H1 (cell line): ENCODE measurements around the gene LHFPL3. TPM values are rescaled to one million over a fixed set of nuclear protein-coding genes. Genes with fewer than 3 reads are reported as not detected.

Experiments
- CTCF ChIA-PET: fragments of 300-600 bp; sonication (Branson Sonifier 250); formaldehyde crosslinking; loops from one replicate; lab custom pipeline; 2021; ENCODE audit not compliant: partially characterized antibody; lab: Charles Lee
- POLR2A ChIA-PET: fragments of 300-600 bp; sonication (Branson Sonifier 250); formaldehyde crosslinking; loops from one replicate; lab custom pipeline; 2021; ENCODE audit warnings: inconsistent platforms; ENCODE audit not compliant: partially characterized antibody; lab: Charles Lee
- DNase-seq, 2 experiments: peaks; one replicate each; pipeline versions ENCODE4 v3.0.0 to v3.0.0-alpha.2; 2010 to 2022; ENCODE audit warnings: low spot score in 2 of 2, low read depth in 1 of 2, mixed read lengths in 1 of 2
- FAIRE-seq: peaks from 2 replicates; lab custom pipeline; 2011; peaks lifted over from hg19 to GRCh38; lab: Jason Lieb, UNC
- H2AFZ ChIP-seq: 2 replicates; pipeline ENCODE4 v1.8.1; 2012; ENCODE audit warnings: low read length, inconsistent platforms
- H2AK5ac ChIP-seq: 2 replicates; pipeline ENCODE4 v1.6.1; 2013; ENCODE audit warnings: low read depth, low read length
- H2BK120ac ChIP-seq: replicated peaks from 2 replicates; pipeline ENCODE3; 2013; ENCODE audit warnings: low read depth, low read length, inconsistent platforms
- H2BK12ac ChIP-seq: 2 replicates; pipeline ENCODE4 v1.6.1; 2013; ENCODE audit warnings: low read depth, low read length
- H2BK15ac ChIP-seq: 2 replicates; pipeline ENCODE4 v1.6.1; 2013; ENCODE audit warnings: low read length
- H2BK20ac ChIP-seq: 2 replicates; pipeline ENCODE4 v1.6.1; 2013; ENCODE audit warnings: low read length
- H2BK5ac ChIP-seq: 2 replicates; pipeline ENCODE4 v1.6.1; 2013; ENCODE audit warnings: low read depth, low read length
- H3K14ac ChIP-seq: 2 replicates; pipeline ENCODE4 v1.6.1; 2013; ENCODE audit warnings: inconsistent platforms; ENCODE audit not compliant: insufficient read length
- H3K18ac ChIP-seq: 2 replicates; pipeline ENCODE4 v1.6.1; 2013; ENCODE audit warnings: low read length; ENCODE audit errors: extremely low read depth
- H3K23ac ChIP-seq: 2 replicates; pipeline ENCODE4 v1.6.1; 2013; ENCODE audit warnings: inconsistent platforms; ENCODE audit not compliant: insufficient read length
- H3K23me2 ChIP-seq: 2 replicates; pipeline ENCODE4 v1.6.1; 2013; ENCODE audit warnings: low read depth, low read length
- H3K27ac ChIP-seq: 2 replicates; pipeline ENCODE4 v1.6.1; 2011; ENCODE audit warnings: low read depth, low read length, inconsistent platforms
- H3K27me3 ChIP-seq, 4 experiments: replicated peaks in 1 of 4; 1 replicate in 1 of 4; 2 replicates in 3 of 4; pipeline versions ENCODE4 v1.6.1 to v1.8.1; 2011 to 2013; ENCODE audit warnings: low read length in 3 of 4, mild to moderate bottlenecking in 3 of 4, inconsistent platforms in 2 of 4, mixed read lengths in 2 of 4, moderate library complexity in 1 of 4; ENCODE audit not compliant: control insufficient read depth in 3 of 4, insufficient read depth in 3 of 4; ENCODE audit errors: extremely low read depth in 1 of 4
- H3K36me3 ChIP-seq, 4 experiments: 2 replicates each; pipeline versions ENCODE4 v1.6.1 to v1.8.1; 2011 to 2013; ENCODE audit warnings: mild to moderate bottlenecking in 4 of 4, low read length in 3 of 4, moderate library complexity in 2 of 4, control low read depth in 1 of 4, inconsistent platforms in 1 of 4; ENCODE audit not compliant: insufficient read depth in 4 of 4, control insufficient read depth in 2 of 4
- H3K4ac ChIP-seq: replicated peaks from 2 replicates; pipeline ENCODE3; 2013; ENCODE audit warnings: low read length, low read depth, mixed read lengths, inconsistent platforms; ENCODE audit not compliant: insufficient read length
- H3K4me1 ChIP-seq, 4 experiments: replicated peaks in 1 of 4; 1 replicate in 1 of 4; 2 replicates in 3 of 4; pipeline versions ENCODE4 v1.6.1 to v1.8.1; 2011 to 2013; ENCODE audit warnings: low read length in 3 of 4, inconsistent platforms in 2 of 4, mixed read lengths in 1 of 4; ENCODE audit not compliant: insufficient read depth in 4 of 4, control insufficient read depth in 3 of 4
- H3K4me2 ChIP-seq, 2 experiments: 2 replicates each; pipeline versions ENCODE4 v1.6.1 to v1.8.1; 2011 to 2013; ENCODE audit warnings: low read depth in 2 of 2, low read length in 2 of 2, control low read depth in 1 of 2, inconsistent platforms in 1 of 2, mild to moderate bottlenecking in 1 of 2; ENCODE audit not compliant: insufficient read depth in 1 of 2
- H3K4me3 ChIP-seq, 4 experiments: fragments of 200-600, 300-600 bp in 1 of 4; sonication (generic), shearing (Covaris generic), sonication (Bioruptor Twin) in 1 of 4; 2 replicates each; pipeline versions ENCODE4 v1.5.1 to v1.8.1; 2011 to 2016; ENCODE audit warnings: low read length in 4 of 4, low read depth in 3 of 4, control low read depth in 2 of 4, inconsistent platforms in 2 of 4, mild to moderate bottlenecking in 2 of 4, mixed read lengths in 1 of 4, moderate library complexity in 1 of 4; ENCODE audit not compliant: insufficient read depth in 2 of 4; ENCODE audit errors: extremely low read depth in 1 of 4
- H3K56ac ChIP-seq: replicated peaks from 2 replicates; pipeline ENCODE3; 2013; ENCODE audit warnings: low read depth, mild to moderate bottlenecking, mixed read lengths, low read length, inconsistent platforms; ENCODE audit not compliant: insufficient read length
- H3K79me1 ChIP-seq: 2 replicates; pipeline ENCODE4 v1.6.1; 2013; ENCODE audit warnings: low read depth, low read length, control low read depth
- H3K79me2 ChIP-seq, 2 experiments: 2 replicates each; pipeline versions ENCODE4 v1.6.1 to v1.8.1; 2012 to 2013; ENCODE audit warnings: low read length in 2 of 2, mild to moderate bottlenecking in 2 of 2, inconsistent platforms in 1 of 2; ENCODE audit not compliant: insufficient read depth in 2 of 2, control insufficient read depth in 1 of 2
- H3K9ac ChIP-seq, 4 experiments: replicated peaks in 1 of 4; 1 replicate in 1 of 4; 2 replicates in 3 of 4; pipeline versions ENCODE4 v1.6.1 to v1.8.1; 2011 to 2013; ENCODE audit warnings: low read depth in 3 of 4, low read length in 3 of 4, control low read depth in 2 of 4, mild to moderate bottlenecking in 2 of 4, moderate library complexity in 2 of 4, inconsistent platforms in 1 of 4; ENCODE audit errors: extremely low read depth in 1 of 4
- H3K9me3 ChIP-seq, 2 experiments: 2 replicates each; pipeline versions ENCODE4 v1.6.1 to v1.8.1; 2012 to 2013; ENCODE audit warnings: mild to moderate bottlenecking in 2 of 2, moderate library complexity in 2 of 2, control low read depth in 1 of 2, inconsistent platforms in 1 of 2, low read depth in 1 of 2, low read length in 1 of 2, mixed read lengths in 1 of 2; ENCODE audit not compliant: insufficient read depth in 2 of 2
- H4K20me1 ChIP-seq, 2 experiments: replicated peaks in 1 of 2; 2 replicates each; pipeline versions ENCODE3 to v1.8.1; 2011 to 2013; ENCODE audit warnings: inconsistent platforms in 2 of 2, low read length in 2 of 2, mild to moderate bottlenecking in 1 of 2; ENCODE audit not compliant: insufficient read depth in 2 of 2, control insufficient read depth in 1 of 2
- H4K5ac ChIP-seq: 2 replicates; pipeline ENCODE4 v1.6.1; 2013; ENCODE audit warnings: low read length, low read depth, mixed read lengths, inconsistent platforms; ENCODE audit not compliant: insufficient read length
- H4K8ac ChIP-seq: 2 replicates; pipeline ENCODE4 v1.8.0; 2013; ENCODE audit warnings: mild to moderate bottlenecking, moderate library complexity, low read length, inconsistent platforms; ENCODE audit not compliant: insufficient read depth; ENCODE audit errors: extremely low read depth
- H4K91ac ChIP-seq: replicated peaks from 2 replicates; pipeline ENCODE3; 2013; ENCODE audit warnings: low read length, mixed read lengths, inconsistent platforms; ENCODE audit not compliant: insufficient read length
- EZH2 ChIP-seq: fragments of 200-600 bp; sonication (generic); IDR thresholded peaks from 2 replicates; pipeline ENCODE4 v1.7.1; 2012; ENCODE audit warnings: low read depth, mild to moderate bottlenecking, moderate library complexity, low read length, inconsistent platforms; ENCODE audit not compliant: severe bottlenecking
- HDAC2 ChIP-seq, 2 experiments: fragments of 300-600 bp in 1 of 2; sonication (generic) in 1 of 2; IDR thresholded peaks; 2 replicates each; pipeline ENCODE4 v1.6.1; 2011 to 2012; ENCODE audit warnings: low read depth in 2 of 2, low read length in 2 of 2, mild to moderate bottlenecking in 2 of 2, moderate library complexity in 2 of 2, borderline replicate concordance in 1 of 2, inconsistent platforms in 1 of 2
- NANOG ChIP-seq: IDR thresholded peaks from 2 replicates; pipeline ENCODE4 v1.6.1; 2011; ENCODE audit warnings: low read length, low read depth, mild to moderate bottlenecking, inconsistent platforms; ENCODE audit not compliant: insufficient read depth, poor library complexity, severe bottlenecking
- PHF8 ChIP-seq: fragments of 200-600 bp; sonication (generic); conservative IDR thresholded peaks from 2 replicates; pipeline ENCODE4 v1.7.1; 2012; ENCODE audit warnings: low read depth, mild to moderate bottlenecking, inconsistent platforms, low read length, moderate library complexity
- POLR2A ChIP-seq, 2 experiments: IDR thresholded peaks; 1 replicate in 1 of 2; 2 replicates in 1 of 2; pipeline ENCODE4 v1.6.1; 2011; ENCODE audit warnings: low read depth in 2 of 2, low read length in 2 of 2, mild to moderate bottlenecking in 2 of 2; ENCODE audit errors: control extremely low read depth in 1 of 2
- SIN3A ChIP-seq, 2 experiments: IDR thresholded peaks in 1 of 2; conservative IDR thresholded peaks in 1 of 2; 2 replicates each; pipeline ENCODE4 v1.6.1; 2011 to 2012; ENCODE audit warnings: low read length in 2 of 2, improper control_type of control experiment in 1 of 2, low read depth in 1 of 2, mild to moderate bottlenecking in 1 of 2
- SP1 ChIP-seq: IDR thresholded peaks from 2 replicates; pipeline ENCODE4 v1.6.1; 2011; ENCODE audit warnings: low read depth, low read length
- SP2 ChIP-seq: IDR thresholded peaks from 2 replicates; pipeline ENCODE4 v1.6.1; 2012; ENCODE audit warnings: mild to moderate bottlenecking, low read length, inconsistent platforms
- SUZ12 ChIP-seq: fragments of 200-600 bp; sonication (generic); IDR thresholded peaks from 2 replicates; pipeline ENCODE4 v1.6.1; 2012; ENCODE audit warnings: mild to moderate bottlenecking, inconsistent platforms, low read length, moderate library complexity, mixed read lengths
- TEAD4 ChIP-seq: IDR thresholded peaks from 2 replicates; pipeline ENCODE4 v1.6.1; 2012; ENCODE audit warnings: low read depth, low read length, inconsistent platforms, mixed read lengths
- YY1 ChIP-seq: IDR thresholded peaks from 2 replicates; pipeline ENCODE4 v1.6.1; 2011; ENCODE audit warnings: low read depth, mild to moderate bottlenecking, low read length
- WGBS, 2 experiments: shearing (Covaris generic) in 1 of 2; methylation state at CpG; one replicate each; pipeline versions ENCODE4 v1.1.6 to v1.1.7; 2013 to 2015; ENCODE audit warnings: low lambda C conversion rate in 2 of 2, mixed read lengths in 2 of 2, inconsistent platforms in 1 of 2, low coverage in 1 of 2, missing lambda C conversion rate in 1 of 2; ENCODE audit not compliant: insufficient replicate concordance in 2 of 2, insufficient coverage in 1 of 2, insufficient read length in 1 of 2; ENCODE audit errors: extremely low coverage in 1 of 2, missing lambda C conversion rate in 1 of 2; 5-methylcytosine and 5-hydroxymethylcytosine counted together
- polyA plus RNA-seq, 7 experiments: library from polyadenylated mRNA; depleted of rRNA in 3 of 7; stranded (reverse) in 5 of 7; unstranded in 2 of 7; fragments of >200 nt in 5 of 7; fragments of 200-250 nt in 2 of 7; gene quantifications; 1 replicate in 5 of 7; 2 replicates in 1 of 7; 4 replicates in 1 of 7; pipeline versions ENCODE4 v1.2.1 to v1.2.3, GENCODE V29; 2011 to 2013; ENCODE audit warnings: missing spikeins in 2 of 7, mixed read lengths in 2 of 7
- total RNA-seq: library from RNA; stranded (reverse); fragmentation: NEBNext Ultra II Directional; extraction: Animal tissue kit (Norgen Biotek cat#: 25700); gene quantifications from 2 replicates; pipeline ENCODE4 v1.2.1, GENCODE V29; 2021

The LHFPL3 gene
- total and polyA plus RNA-seq, 2 of the 8 experiments (the other 6 are each of a cell fraction or from before 2014, with no cell fraction given): 0.24 to 0.50 TPM

GRCh38 chr7:104761892-104762291 lies 433.5 kb downstream of the LHFPL3 start:
- TF ChIP-seq EZH2: no peak
- no peak for TF ChIP-seq SP1
- no peak for TF ChIP-seq SUZ12
- no peak for TF ChIP-seq NANOG
- no peak for TF ChIP-seq SIN3A (conservative IDR thresholded peaks at IDR 0.05 in 1 of 2, IDR thresholded peaks at IDR 0.05 in 1 of 2; ENCODE audit: low read depth in 1 of 2, low read length in 2 of 2)
- no peak for TF ChIP-seq SP2
- no peak for TF ChIP-seq POLR2A (IDR thresholded peaks at IDR 0.05; ENCODE audit: control extremely low read depth in 1 of 2, low read depth in 2 of 2, low read length in 2 of 2)
- no peak for TF ChIP-seq YY1
- TF ChIP-seq HDAC2 (IDR thresholded peaks at IDR 0.05; ENCODE audit: borderline replicate concordance in 1 of 2, low read depth in 2 of 2, low read length in 2 of 2): no peak
- TF ChIP-seq TEAD4: no peak
- no peak for TF ChIP-seq PHF8
- WGBS, 2 experiments: 82% methylated on average over 4 of the region's 4 CpGs; no CpG with 5 or more reads in 1 of the 2 experiments
- Histone ChIP-seq H3K4me1 (no peaks in the 10 kb centered on the region), H3K4me3 (no peak overlapping the region), H4K8ac (no peak overlapping the region), H4K20me1 (no peaks in the 10 kb centered on the region), H4K91ac (no peak overlapping the region), H2BK120ac (no peak overlapping the region), H3K36me3 (no peaks in the 10 kb centered on the region), H3K9ac (no peak overlapping the region), H3K18ac (no peak overlapping the region), H2BK20ac (no peak overlapping the region), H3K14ac (no peak overlapping the region), H3K79me2 (no peaks in the 10 kb centered on the region), H2BK5ac (no peak overlapping the region), H3K4me2 (no peak overlapping the region), H3K79me1 (no peaks in the 10 kb centered on the region), H3K27ac (no peak overlapping the region), H3K23ac (no peak overlapping the region), H3K9me3 (no peaks in the 10 kb centered on the region), H3K56ac (no peak overlapping the region), H2BK15ac (no peak overlapping the region), H3K27me3 (peaks cover 0 to 1% (median 0%) of the 10 kb centered on the region in 4 experiments; a peak in 1 of 7 replicates), H3K23me2 (no peaks in the 10 kb centered on the region), H3K4ac (no peak overlapping the region), H4K5ac (no peak overlapping the region), H2AK5ac (no peak overlapping the region), H2BK12ac (no peak overlapping the region), H2AFZ (peak overlapping the region; percentile 25; the same call in 1 of the 2 replicates)
- FAIRE-seq (no peak), DNase-seq (no peak)
- POLR2A ChIA-PET: no interaction called here
- CTCF ChIA-PET: no interaction called here
